WTC11 (cell line): ENCODE data around the gene CRAMP1. TPM values are rescaled to one million over a fixed set of nuclear protein-coding genes. Genes with fewer than 3 reads are reported as not detected.

ENCODE experiments used
- ATAC-seq: fragments of 200-7000 bp; cut with Tn5 transposase; 2 replicates; pipeline ENCODE4 v1.10.0; 2021; ENCODE audit warnings: mild to moderate bottlenecking, moderate library complexity
- CTCF ChIA-PET: fragments of 300-600 bp; sonication (Branson Sonifier 250); formaldehyde crosslinking; loops from one replicate; lab custom pipeline; 2021; ENCODE audit warnings: antibody characterized with exemption; lab: Charles Lee
- POLR2A ChIA-PET: fragments of 350-600 bp; sonication (Branson Sonifier 250); formaldehyde crosslinking; loops from one replicate; lab custom pipeline; 2021; ENCODE audit warnings: antibody characterized with exemption; lab: Charles Lee
- DNase-seq: peaks from one replicate; pipeline ENCODE4 v3.0.0; 2021; ENCODE audit warnings: low spot score
- H3K27ac Mint-ChIP-seq: 2 replicates; pipeline ENCODE4 v1.8.0; 2021; ENCODE audit warnings: mixed read lengths
- H3K27me3 Mint-ChIP-seq: 2 replicates; pipeline ENCODE4 v1.8.0; 2021; ENCODE audit warnings: low read depth, mild to moderate bottlenecking, moderate library complexity, mixed read lengths
- H3K36me3 Mint-ChIP-seq: 2 replicates; pipeline ENCODE4 v1.8.0; 2021; ENCODE audit warnings: mixed read lengths
- H3K4me1 Mint-ChIP-seq: 2 replicates; pipeline ENCODE4 v1.8.0; 2022; ENCODE audit warnings: mixed read lengths
- H3K4me3 Mint-ChIP-seq: 2 replicates; pipeline ENCODE4 v1.8.0; 2021; ENCODE audit warnings: mild to moderate bottlenecking, moderate library complexity, mixed read lengths
- H3K9me3 Mint-ChIP-seq: 2 replicates; pipeline ENCODE4 v1.8.0; 2021; ENCODE audit warnings: mixed read lengths
- ATF1 ChIP-seq: sonication (generic); formaldehyde crosslinking; IDR thresholded peaks from 2 replicates; pipeline ENCODE4 v1.8.1; 2023; ENCODE audit warnings: mild to moderate bottlenecking, moderate library complexity, missing genetic modification reagents
- CREB1 ChIP-seq: sonication (generic); formaldehyde crosslinking; IDR thresholded peaks from 2 replicates; pipeline ENCODE4 v1.8.0; 2023; ENCODE audit warnings: mild to moderate bottlenecking, missing genetic modification reagents
- ETV6 ChIP-seq: sonication (generic); formaldehyde crosslinking; IDR thresholded peaks from 2 replicates; pipeline ENCODE4 v1.8.1; 2022; ENCODE audit warnings: mild to moderate bottlenecking, missing genetic modification reagents
- FOXJ3 ChIP-seq: sonication (generic); formaldehyde crosslinking; IDR thresholded peaks from 2 replicates; pipeline ENCODE4 v1.9.0; 2021; ENCODE audit warnings: missing genetic modification reagents, mild to moderate bottlenecking, borderline replicate concordance
- GRHL2 ChIP-seq: fragments of 250-450 bp; sonication (Bioruptor Pico); IDR thresholded peaks from 2 replicates; pipeline ENCODE4 v1.8.0; 2022; ENCODE audit warnings: mild to moderate bottlenecking, moderate library complexity; ENCODE audit not compliant: insufficient replicate concordance, severe bottlenecking
- IRF2 ChIP-seq: sonication (generic); formaldehyde crosslinking; IDR thresholded peaks from 2 replicates; pipeline ENCODE4 v1.8.0; 2022; ENCODE audit warnings: low read depth, missing genetic modification reagents, borderline replicate concordance
- KAT7 ChIP-seq: sonication (generic); formaldehyde crosslinking; IDR thresholded peaks from 2 replicates; pipeline ENCODE4 v1.8.1; 2023; ENCODE audit warnings: missing genetic modification reagents, mild to moderate bottlenecking, borderline replicate concordance
- NFATC4 ChIP-seq: fragments of 250-450 bp; sonication (Bioruptor Pico); IDR thresholded peaks from 2 replicates; pipeline ENCODE4 v1.9.0; 2021; ENCODE audit warnings: mild to moderate bottlenecking
- NFE2L1 ChIP-seq: sonication (generic); formaldehyde crosslinking; IDR thresholded peaks from 2 replicates; pipeline ENCODE4 v1.8.1; 2023; ENCODE audit warnings: missing genetic modification reagents
- NR3C1 ChIP-seq: sonication (generic); formaldehyde crosslinking; conservative IDR thresholded peaks from 2 replicates; pipeline ENCODE4 v1.8.1; 2023; ENCODE audit warnings: low read depth, mild to moderate bottlenecking, missing genetic modification reagents
- PRRX2 ChIP-seq: fragments of 250-450 bp; sonication (Bioruptor Pico); IDR thresholded peaks from 2 replicates; pipeline ENCODE4 v1.8.0; 2021; ENCODE audit warnings: mild to moderate bottlenecking
- ZNF317 ChIP-seq: sonication (generic); formaldehyde crosslinking; IDR thresholded peaks from 2 replicates; pipeline ENCODE4 v1.8.1; 2023; ENCODE audit warnings: low read depth, mild to moderate bottlenecking, moderate library complexity, missing genetic modification reagents, borderline replicate concordance
- ZNF396 ChIP-seq: fragments of 250-450 bp; sonication (Bioruptor Pico); IDR thresholded peaks from 2 replicates; pipeline ENCODE4 v1.8.0; 2021; ENCODE audit warnings: mild to moderate bottlenecking, moderate library complexity, borderline replicate concordance
- ZNF423 ChIP-seq: fragments of 250-450 bp; sonication (Bioruptor Pico); IDR thresholded peaks from 2 replicates; pipeline ENCODE4 v2.1.2; 2022; ENCODE audit warnings: mild to moderate bottlenecking, moderate library complexity
- ZNF671 ChIP-seq: fragments of 250-450 bp; sonication (Bioruptor Pico); IDR thresholded peaks from 2 replicates; pipeline ENCODE4 v1.8.0; 2021; ENCODE audit warnings: mild to moderate bottlenecking
- total RNA-seq: library from RNA; stranded (reverse); gene quantifications from 3 replicates; pipeline ENCODE4 v1.2.3, GENCODE V29; 2021
- TF ChIP-seq, protein P1 (sequence below): sonication (generic); formaldehyde crosslinking; IDR thresholded peaks from 2 replicates; pipeline ENCODE4 v1.8.1; 2022; ENCODE audit warnings: missing genetic modification reagents, borderline replicate concordance
- TF ChIP-seq, protein P2 (sequence below): sonication (generic); formaldehyde crosslinking; IDR thresholded peaks from 2 replicates; pipeline ENCODE4 v1.8.1; 2023; ENCODE audit warnings: mild to moderate bottlenecking, missing genetic modification reagents, moderate library complexity
- TF ChIP-seq, protein P3 (sequence below): fragments of 250-450 bp; sonication (Bioruptor Pico); conservative IDR thresholded peaks from 2 replicates; pipeline ENCODE4 v1.9.0; 2021; ENCODE audit warnings: mild to moderate bottlenecking
- TF ChIP-seq, protein P4 (sequence below): sonication (generic); formaldehyde crosslinking; IDR thresholded peaks from 2 replicates; pipeline ENCODE4 v1.8.1; 2023; ENCODE audit warnings: mild to moderate bottlenecking, moderate library complexity, missing genetic modification reagents
- TF ChIP-seq, protein P5 (sequence below): sonication (generic); formaldehyde crosslinking; IDR thresholded peaks from 2 replicates; pipeline ENCODE4 v1.8.0; 2022; ENCODE audit warnings: mild to moderate bottlenecking, missing genetic modification reagents
- TF ChIP-seq, protein P6 (sequence below): fragments of 250-450 bp; sonication (Bioruptor Pico); IDR thresholded peaks from 2 replicates; pipeline ENCODE4 v1.9.0; 2021; ENCODE audit warnings: mild to moderate bottlenecking
- TF ChIP-seq, protein P7 (sequence below): sonication (generic); formaldehyde crosslinking; IDR thresholded peaks from 2 replicates; pipeline ENCODE4 v1.8.1; 2023; ENCODE audit warnings: mild to moderate bottlenecking, missing genetic modification reagents

Gene CRAMP1
- total RNA-seq, 1 experiment from 2014 or later: 27.4 TPM

DNA sequence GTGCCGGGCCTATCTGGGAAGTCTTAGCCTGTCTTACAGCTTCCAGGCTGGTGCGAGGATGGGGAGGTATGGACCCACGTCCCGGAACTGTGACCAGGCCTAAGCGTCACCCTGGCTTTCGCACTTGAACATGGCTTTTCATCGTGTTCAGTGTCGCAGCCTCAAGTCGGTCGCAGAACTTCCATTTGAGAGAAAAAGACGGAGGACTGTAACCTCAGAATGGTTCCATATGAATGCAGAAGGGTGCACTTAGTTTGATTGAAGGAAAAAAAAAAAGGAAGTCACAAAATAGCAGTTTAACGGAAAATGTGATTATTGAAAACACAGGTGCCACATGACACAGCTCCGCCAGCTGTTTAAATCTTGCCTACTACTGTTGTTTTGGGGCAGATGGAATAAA lies 35.7 kb downstream of the CRAMP1 start (continued):
- TF ChIP-seq, protein P1, sequence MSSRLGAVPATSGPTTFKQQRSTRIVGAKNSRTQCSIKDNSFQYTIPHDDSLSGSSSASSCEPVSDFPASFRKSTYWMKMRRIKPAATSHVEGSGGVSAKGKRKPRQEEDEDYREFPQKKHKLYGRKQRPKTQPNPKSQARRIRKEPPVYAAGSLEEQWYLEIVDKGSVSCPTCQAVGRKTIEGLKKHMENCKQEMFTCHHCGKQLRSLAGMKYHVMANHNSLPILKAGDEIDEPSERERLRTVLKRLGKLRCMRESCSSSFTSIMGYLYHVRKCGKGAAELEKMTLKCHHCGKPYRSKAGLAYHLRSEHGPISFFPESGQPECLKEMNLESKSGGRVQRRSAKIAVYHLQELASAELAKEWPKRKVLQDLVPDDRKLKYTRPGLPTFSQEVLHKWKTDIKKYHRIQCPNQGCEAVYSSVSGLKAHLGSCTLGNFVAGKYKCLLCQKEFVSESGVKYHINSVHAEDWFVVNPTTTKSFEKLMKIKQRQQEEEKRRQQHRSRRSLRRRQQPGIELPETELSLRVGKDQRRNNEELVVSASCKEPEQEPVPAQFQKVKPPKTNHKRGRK (CRISPR knock-in tag): no peak
- TF ChIP-seq, protein P2, sequence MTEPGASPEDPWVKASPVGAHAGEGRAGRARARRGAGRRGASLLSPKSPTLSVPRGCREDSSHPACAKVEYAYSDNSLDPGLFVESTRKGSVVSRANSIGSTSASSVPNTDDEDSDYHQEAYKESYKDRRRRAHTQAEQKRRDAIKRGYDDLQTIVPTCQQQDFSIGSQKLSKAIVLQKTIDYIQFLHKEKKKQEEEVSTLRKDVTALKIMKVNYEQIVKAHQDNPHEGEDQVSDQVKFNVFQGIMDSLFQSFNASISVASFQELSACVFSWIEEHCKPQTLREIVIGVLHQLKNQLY (CRISPR knock-in tag): no peak
- TF ChIP-seq, protein P3, sequence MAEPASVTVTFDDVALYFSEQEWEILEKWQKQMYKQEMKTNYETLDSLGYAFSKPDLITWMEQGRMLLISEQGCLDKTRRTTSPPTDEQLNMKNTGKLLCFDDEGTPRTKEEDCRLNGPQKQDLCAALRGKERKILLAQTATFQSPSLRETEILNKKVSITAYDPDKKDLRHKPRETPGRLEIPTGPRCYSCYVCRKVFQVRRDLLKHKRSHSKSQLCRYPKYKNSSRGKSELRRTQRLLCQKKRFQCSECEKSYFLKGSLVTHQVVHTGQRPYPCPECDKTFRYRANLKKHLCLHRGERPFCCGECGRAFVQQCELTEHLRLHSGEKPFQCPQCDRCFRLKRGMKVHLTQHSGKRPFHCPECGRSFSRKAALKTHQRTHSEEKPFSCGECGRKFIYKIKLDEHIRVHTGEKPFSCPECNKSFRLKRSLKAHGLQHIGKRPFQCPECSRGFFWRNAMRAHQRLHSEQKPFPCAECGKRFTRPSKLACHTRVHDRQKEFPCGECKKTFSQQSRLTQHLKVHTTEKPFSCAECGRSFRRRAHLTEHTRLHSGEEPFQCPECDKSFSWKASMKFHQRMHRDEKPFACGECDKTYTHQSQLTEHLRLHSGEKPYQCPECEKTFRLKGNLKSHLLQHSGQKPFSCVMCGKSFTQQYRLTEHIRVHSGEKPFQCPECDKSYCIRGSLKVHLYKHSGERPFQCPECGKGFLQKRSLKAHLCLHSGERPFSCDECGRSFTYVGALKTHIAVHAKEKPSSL (CRISPR knock-in tag): no peak
- TF ChIP-seq ATF1 (CRISPR knock-in tag) (no peak), FOXJ3 (CRISPR knock-in tag) (no peak), ZNF396 (no peak), ZNF671 (CRISPR knock-in tag) (no peak)

DNA sequence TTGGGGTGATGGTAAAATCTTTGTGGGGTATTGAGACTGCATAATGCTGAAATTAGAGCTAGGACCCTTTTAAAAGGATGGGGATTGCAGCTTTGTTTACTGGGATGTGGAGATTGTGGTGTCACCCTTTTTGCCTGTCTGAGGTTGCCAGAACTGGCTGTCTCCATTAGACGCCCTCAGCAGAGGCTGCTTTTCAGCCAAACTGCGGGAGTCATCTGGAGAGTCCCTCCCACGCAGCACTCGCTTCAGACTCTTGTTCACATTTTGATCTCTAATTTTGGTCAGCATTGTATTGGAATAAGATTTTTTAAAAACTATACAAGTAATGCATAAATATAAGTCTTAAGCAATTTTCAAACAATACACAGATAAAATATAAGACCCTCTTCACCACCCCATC lies 38.0 kb downstream of the CRAMP1 start:
- no peaks in the 10 kb centered on the region for H3K4me1 Mint-ChIP-seq
- H3K4me3 Mint-ChIP-seq: no peak overlapping the region
- ATAC-seq (no peak), DNase-seq (no peak)
- H3K27me3 Mint-ChIP-seq: no peaks in the 10 kb centered on the region
- H3K27ac Mint-ChIP-seq: no peak overlapping the region
- CTCF ChIA-PET: interaction anchor here (0.7 kb wide), 1 partner anchor 1330 kb away, joined by 3 read pairs; no protein-coding TSS in a partner anchor
- peaks cover 48% of the 10 kb centered on the region for H3K36me3 Mint-ChIP-seq
- POLR2A ChIA-PET: no interaction called here
- no peaks in the 10 kb centered on the region; the same call in 1 of the 2 replicates for H3K9me3 Mint-ChIP-seq
- no peak for TF ChIP-seq GRHL2
- no peak for TF ChIP-seq ETV6 (CRISPR knock-in tag)
- TF ChIP-seq IRF2 (CRISPR knock-in tag): no peak
- TF ChIP-seq NFE2L1: no peak
- TF ChIP-seq NFATC4 (CRISPR knock-in tag): no peak
- TF ChIP-seq ZNF317: no peak
- TF ChIP-seq, protein P4, sequence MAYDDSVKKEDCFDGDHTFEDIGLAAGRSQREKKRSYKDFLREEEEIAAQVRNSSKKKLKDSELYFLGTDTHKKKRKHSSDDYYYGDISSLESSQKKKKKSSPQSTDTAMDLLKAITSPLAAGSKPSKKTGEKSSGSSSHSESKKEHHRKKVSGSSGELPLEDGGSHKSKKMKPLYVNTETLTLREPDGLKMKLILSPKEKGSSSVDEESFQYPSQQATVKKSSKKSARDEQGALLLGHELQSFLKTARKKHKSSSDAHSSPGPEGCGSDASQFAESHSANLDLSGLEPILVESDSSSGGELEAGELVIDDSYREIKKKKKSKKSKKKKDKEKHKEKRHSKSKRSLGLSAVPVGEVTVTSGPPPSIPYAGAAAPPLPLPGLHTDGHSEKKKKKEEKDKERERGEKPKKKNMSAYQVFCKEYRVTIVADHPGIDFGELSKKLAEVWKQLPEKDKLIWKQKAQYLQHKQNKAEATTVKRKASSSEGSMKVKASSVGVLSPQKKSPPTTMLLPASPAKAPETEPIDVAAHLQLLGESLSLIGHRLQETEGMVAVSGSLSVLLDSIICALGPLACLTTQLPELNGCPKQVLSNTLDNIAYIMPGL: no peak
- TF ChIP-seq PRRX2 (CRISPR knock-in tag): no peak
- TF ChIP-seq KAT7 (CRISPR knock-in tag): no peak
- TF ChIP-seq, protein P5, sequence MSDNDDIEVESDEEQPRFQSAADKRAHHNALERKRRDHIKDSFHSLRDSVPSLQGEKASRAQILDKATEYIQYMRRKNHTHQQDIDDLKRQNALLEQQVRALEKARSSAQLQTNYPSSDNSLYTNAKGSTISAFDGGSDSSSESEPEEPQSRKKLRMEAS (CRISPR knock-in tag): no peak
- no peak for TF ChIP-seq ZNF396
- no peak for TF ChIP-seq NR3C1 (CRISPR knock-in tag)
- no peak for TF ChIP-seq ZNF423 (CRISPR knock-in tag)
- TF ChIP-seq CREB1 (CRISPR knock-in tag): no peak
- TF ChIP-seq, protein P2 (CRISPR knock-in tag): no peak
- TF ChIP-seq, protein P6, sequence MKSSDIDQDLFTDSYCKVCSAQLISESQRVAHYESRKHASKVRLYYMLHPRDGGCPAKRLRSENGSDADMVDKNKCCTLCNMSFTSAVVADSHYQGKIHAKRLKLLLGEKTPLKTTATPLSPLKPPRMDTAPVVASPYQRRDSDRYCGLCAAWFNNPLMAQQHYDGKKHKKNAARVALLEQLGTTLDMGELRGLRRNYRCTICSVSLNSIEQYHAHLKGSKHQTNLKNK (CRISPR knock-in tag): no peak
- TF ChIP-seq, protein P7, sequence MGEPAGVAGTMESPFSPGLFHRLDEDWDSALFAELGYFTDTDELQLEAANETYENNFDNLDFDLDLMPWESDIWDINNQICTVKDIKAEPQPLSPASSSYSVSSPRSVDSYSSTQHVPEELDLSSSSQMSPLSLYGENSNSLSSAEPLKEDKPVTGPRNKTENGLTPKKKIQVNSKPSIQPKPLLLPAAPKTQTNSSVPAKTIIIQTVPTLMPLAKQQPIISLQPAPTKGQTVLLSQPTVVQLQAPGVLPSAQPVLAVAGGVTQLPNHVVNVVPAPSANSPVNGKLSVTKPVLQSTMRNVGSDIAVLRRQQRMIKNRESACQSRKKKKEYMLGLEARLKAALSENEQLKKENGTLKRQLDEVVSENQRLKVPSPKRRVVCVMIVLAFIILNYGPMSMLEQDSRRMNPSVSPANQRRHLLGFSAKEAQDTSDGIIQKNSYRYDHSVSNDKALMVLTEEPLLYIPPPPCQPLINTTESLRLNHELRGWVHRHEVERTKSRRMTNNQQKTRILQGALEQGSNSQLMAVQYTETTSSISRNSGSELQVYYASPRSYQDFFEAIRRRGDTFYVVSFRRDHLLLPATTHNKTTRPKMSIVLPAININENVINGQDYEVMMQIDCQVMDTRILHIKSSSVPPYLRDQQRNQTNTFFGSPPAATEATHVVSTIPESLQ: no peak
